NCI-H2107 treated with DMSO at 0.1 percent for 48 hours (cell line): ENCODE results near the gene IL1RAP.

Source experiments
- DNase-seq: peaks from one replicate; lab custom pipeline; 2025; ENCODE audit not compliant: unreplicated experiment; lab: John Stamatoyannopoulos, UW

IL1RAP gene

GRCh38 chr3:190575437-190576185 lies 61.7 kb downstream of the IL1RAP start:
- DNase-seq = no peak

DNA sequence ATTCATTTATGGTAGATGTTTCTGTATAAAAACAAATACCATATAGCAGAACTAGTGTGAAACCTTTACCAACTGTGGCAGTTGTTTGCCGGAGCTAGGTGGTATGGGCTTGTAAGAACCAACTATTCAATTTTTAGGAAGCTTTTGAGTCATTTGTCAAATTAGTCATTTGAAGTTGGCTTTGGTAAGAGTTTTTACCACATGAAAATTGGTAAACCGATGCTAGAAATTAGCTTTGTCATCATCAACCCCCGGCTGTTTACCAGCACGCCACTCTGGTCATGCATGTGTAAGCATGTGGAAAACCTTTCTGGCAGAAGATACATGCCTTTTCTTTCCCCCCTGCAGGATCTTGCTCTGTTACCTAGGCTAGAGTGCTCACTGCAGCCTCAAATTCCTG lies 63.3 kb downstream of the IL1RAP start:
- DNase-seq = no peak

DNA sequence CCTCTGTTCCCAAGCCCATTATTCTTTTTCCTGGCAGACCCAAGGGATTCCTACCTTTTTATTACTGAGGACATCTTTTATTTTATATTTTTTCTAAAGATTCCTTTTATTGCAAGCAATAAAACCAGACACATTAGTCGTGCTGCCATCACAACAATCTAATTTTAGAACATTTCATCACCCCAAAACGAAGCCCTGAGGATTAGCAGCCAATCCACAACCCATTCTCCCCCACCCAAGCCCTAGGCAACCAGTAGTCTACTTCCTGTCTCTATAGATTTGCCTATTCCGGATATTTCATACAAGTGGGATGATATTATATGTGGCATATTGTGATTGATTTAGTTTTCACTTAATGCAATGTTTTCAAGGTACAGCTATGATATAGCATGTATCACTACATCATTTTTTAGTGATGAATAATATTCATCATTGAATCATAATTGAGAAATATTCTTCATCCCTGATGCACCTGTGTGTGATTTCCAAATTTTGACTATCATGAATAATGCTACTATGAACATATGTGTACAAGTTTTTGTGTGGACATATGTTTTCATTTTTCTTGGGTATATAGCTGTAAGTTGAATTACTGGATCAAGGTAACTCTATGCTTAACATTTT lies 65.7 kb downstream of the IL1RAP start:
- no peak for DNase-seq

DNA sequence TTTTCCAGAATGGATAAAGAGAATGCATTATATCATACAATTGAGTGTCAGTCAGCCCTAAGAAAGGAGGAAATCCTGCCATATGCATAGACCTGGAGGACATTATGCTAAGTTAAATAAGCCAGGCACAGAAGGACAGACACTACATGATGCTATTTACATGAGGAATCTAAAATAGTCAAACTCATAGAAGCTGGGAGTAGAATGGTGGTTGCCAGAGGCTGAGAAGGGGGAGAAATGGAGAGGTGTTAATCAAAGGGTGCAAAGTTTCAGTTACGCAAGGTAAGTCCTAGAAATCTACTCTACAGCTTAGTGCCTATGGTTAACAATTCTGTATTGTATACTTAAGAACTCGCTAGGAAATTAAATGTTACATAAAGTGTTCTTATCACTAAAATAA lies 66.5 kb downstream of the IL1RAP start:
- DNase-seq = no peak

DNA sequence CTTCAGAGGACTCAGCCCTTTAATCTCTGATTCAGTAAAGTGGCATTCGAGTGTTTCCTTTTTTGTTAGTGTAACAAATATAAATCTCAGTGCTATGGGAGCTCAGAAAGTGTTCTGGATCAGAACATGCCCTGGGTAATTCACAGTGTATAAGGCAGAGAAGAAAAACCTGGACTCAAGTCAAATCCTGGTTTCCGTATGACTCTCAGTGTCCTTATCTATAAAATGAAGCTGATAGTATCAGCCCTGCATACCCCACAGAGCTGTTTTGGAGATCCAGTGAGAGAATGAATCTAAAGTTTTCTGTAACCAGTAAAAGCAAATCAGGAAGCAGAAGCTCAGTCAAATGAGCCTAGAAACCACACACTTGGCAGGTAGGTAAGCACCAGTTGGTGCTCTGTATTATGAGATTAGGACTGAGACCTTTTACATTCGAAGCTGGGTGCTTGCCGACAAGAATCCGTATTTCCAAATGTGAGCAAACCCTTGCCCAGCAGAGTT lies 67.2 kb downstream of the IL1RAP start:
- DNase-seq = no peak

GRCh38 chr3:190582667-190583066 lies 68.8 kb downstream of the IL1RAP start:
- no peak for DNase-seq

DNA sequence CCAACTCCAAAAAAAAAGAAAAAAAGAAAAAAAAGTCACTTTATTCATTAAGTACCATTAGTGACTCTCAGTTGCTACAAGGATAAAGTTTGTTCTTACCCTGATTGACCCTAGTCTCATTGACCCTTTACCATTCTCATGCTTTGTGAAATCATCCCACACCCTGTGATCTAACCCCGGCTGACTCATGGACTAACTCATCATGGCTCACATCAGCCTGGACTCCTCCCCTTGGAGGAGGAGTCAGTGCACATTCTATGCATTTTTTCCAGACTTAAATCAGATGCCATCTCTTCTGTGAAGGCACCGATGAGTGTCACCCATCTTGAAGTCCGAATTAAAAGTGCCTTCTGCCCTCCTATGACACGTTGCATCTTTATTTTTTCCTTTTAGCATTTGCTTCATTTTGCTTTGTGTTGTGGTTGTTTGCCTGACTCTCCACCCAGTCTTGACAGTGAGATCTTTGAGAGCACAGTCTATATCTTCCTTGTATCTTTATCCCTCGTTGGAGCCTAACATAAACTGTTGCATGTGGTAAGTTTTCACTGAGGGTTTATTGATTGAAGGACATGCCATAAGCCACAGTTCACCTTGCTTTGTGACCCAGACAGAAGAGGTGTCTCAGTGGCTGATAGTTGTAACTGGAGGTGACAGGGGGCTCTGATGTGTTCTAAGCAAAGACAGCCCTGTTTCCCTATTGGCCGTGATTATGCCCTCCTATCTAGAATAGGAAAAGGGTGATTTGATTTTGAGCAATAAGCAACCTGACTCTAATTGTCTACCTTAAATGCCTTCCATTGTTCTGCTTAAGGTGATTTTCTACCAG lies 72.1 kb downstream of the IL1RAP start:
- DNase-seq = no peak

GRCh38 chr3:190586631-190587011 lies 72.7 kb downstream of the IL1RAP start:
- no peak for DNase-seq

DNA sequence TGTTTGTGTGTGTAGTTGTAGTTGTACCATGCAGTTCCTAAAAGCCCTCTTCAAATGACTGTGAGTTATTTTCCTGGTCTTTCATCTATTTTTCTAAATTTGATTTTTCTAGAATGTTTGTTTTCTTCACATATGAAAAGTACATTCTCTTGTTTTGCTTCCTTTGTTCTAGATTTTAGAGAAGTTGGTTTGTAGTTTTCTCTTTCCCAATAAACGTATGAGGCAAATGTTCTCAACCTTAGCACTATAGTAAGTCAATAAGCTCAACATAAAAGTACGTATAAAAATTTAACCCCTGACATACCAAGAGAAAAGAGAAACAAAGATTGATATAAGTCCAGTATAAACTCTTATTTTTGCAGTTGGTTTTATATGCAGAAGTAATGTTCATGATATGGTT lies 74.7 kb downstream of the IL1RAP start:
- DNase-seq = no peak

DNA sequence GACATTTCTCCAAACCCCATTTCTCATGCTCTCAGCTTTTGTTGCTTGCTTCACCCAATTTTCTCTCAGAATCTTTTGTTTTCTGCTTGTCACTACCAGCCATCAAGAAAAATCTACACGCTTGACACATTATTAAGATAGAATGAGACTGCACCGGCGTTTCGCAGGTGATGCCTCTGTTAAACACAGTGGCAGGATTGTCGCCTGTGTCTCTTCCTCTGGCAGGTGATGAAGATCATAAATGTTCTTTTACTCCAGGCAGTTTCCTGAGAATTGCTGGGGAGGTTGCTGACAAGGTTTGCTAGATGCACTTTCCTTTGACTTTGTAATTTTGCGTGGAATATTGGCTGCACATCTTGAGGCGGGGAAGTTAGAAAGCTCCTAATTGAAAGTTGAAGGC lies 75.4 kb downstream of the IL1RAP start:
- no peak for DNase-seq

DNA sequence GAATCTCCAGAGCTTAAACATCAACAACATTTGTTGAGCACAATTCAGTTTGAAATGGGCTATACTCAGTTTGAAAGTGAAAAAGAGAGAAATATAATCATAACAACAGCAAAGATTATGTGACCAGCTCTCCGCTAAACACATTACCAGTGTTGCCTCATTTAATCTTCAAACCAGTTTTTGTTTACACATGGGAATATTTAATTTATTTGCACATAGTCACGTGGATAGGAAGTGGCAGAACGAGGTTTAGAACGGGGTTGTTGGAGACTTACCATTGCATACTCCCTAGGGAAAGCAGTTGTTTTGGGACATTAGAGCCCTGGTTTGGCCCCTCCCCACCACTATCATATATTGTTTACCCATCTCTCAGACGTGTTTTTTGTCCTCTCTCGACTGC lies 77.2 kb downstream of the IL1RAP start:
- peak; percentile 4 for DNase-seq

- no peak for DNase-seq
Observed at GRCh38 chr3:190593075-190593474, 79.2 kb downstream of the IL1RAP start.

- no peak for DNase-seq
Observed at GRCh38 chr3:190594171-190594570, 80.3 kb downstream of the IL1RAP start.

GRCh38 chr3:190595179-190595795 lies 81.4 kb downstream of the IL1RAP start:
- DNase-seq = no peak

- no peak for DNase-seq
Observed at GRCh38 chr3:190595807-190596206, 81.9 kb downstream of the IL1RAP start.

GRCh38 chr3:190596349-190597285 lies 82.7 kb downstream of the IL1RAP start:
- no peak for DNase-seq

GRCh38 chr3:190597291-190597690 lies 83.4 kb downstream of the IL1RAP start:
- DNase-seq = no peak

- DNase-seq = no peak
Observed at GRCh38 chr3:190601622-190602021, 87.7 kb downstream of the IL1RAP start.

DNA sequence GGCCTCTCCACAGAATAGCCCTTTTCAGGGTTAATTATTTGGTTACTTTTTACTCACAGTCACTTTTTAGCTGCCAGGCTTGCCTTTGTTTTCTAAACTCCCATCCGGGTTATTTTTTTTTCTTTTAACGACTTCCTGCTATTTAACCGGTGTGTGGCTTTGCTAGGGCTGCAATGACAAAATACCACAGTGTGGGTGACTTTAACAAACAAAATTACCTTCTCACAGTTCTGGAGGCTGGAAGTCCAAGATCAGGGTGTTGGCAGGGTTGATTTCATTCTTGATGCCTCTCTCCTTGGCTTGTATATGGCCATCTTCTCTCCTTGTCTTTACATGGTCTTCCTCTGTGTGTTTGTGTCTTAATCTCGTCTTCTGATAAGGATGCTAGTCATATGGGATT lies 91.5 kb downstream of the IL1RAP start:
- no peak for DNase-seq

DNA sequence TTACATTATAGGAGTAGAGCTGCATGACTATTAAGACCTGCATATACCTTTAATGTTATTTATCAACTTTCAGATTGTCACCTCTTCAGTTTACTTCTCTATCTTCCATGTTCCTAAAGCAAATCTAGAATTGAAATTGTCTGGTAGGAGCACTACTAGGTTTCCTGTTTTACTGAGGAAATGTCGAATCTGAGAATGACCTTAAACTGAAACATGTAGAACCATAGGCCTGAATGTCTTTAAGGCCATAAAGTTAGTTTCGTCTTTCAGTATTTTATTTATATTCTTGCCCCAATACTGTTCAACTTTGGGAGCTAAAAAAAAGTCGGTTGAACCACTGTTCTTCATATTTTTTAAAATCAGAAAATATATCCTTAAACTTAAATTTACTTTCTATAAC lies 92.7 kb downstream of the IL1RAP start:
- DNase-seq = no peak
